ENCODE results near the gene KDM6A.

DNA sequence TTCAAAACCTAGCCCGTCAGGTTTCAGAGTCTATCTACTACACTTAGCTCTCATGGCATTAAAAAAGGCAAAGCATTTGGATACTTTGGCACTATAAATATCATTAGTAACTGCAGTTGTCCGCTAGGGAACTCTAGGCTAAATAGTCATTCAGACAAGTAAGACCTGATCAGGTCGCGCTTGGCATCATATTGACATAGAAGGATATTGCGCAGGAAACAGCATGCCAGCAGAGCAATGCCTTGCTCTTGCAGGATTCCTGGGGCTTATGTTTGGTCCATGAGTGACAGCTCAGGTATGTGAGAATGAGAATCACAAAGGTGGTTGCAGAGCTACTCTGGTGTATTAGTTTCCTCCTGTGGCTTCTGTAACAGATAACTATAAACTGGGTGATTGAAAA, 62.7 kb downstream of the KDM6A start:
- TF ChIP-seq, protein P1, sequence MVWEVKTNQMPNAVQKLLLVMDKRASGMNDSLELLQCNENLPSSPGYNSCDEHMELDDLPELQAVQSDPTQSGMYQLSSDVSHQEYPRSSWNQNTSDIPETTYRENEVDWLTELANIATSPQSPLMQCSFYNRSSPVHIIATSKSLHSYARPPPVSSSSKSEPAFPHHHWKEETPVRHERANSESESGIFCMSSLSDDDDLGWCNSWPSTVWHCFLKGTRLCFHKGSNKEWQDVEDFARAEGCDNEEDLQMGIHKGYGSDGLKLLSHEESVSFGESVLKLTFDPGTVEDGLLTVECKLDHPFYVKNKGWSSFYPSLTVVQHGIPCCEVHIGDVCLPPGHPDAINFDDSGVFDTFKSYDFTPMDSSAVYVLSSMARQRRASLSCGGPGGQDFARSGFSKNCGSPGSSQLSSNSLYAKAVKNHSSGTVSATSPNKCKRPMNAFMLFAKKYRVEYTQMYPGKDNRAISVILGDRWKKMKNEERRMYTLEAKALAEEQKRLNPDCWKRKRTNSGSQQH (CRISPR knock-in tag; IDR thresholded peaks at IDR 0.05) = no peak
- TF ChIP-seq, protein P2, sequence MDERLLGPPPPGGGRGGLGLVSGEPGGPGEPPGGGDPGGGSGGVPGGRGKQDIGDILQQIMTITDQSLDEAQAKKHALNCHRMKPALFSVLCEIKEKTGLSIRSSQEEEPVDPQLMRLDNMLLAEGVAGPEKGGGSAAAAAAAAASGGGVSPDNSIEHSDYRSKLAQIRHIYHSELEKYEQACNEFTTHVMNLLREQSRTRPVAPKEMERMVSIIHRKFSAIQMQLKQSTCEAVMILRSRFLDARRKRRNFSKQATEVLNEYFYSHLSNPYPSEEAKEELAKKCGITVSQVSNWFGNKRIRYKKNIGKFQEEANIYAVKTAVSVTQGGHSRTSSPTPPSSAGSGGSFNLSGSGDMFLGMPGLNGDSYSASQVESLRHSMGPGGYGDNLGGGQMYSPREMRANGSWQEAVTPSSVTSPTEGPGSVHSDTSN (CRISPR knock-in tag; IDR thresholded peaks at IDR 0.05; ENCODE audit: low read depth) = no peak
- TF ChIP-seq, protein P2 (tag; conservative IDR thresholded peaks at IDR 0.05; ENCODE audit: low read depth) = no peak
- TF ChIP-seq, protein P3, sequence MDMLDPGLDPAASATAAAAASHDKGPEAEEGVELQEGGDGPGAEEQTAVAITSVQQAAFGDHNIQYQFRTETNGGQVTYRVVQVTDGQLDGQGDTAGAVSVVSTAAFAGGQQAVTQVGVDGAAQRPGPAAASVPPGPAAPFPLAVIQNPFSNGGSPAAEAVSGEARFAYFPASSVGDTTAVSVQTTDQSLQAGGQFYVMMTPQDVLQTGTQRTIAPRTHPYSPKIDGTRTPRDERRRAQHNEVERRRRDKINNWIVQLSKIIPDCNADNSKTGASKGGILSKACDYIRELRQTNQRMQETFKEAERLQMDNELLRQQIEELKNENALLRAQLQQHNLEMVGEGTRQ (CRISPR knock-in tag; IDR thresholded peaks at IDR 0.05) = no peak
- TF ChIP-seq EZH2 (IDR thresholded peaks at IDR 0.05; ENCODE audit: borderline replicate concordance, low read depth, low read length) (no peak), JUNB (CRISPR knock-in tag; conservative IDR thresholded peaks at IDR 0.05) (no peak), CCNT2 (IDR thresholded peaks at IDR 0.05; ENCODE audit: borderline replicate concordance, extremely low read depth, insufficient read length, low read depth, low read length) (no peak), ARNT (IDR thresholded peaks at IDR 0.05) (no peak), ZKSCAN8 (CRISPR knock-in tag; IDR thresholded peaks at IDR 0.05) (no peak)
